Ectodermal cell (in vitro differentiated cells): ENCODE data around the gene MS4A5. TPM values are rescaled to one million over a fixed set of nuclear protein-coding genes. Genes with fewer than 3 reads are reported as not detected.

Source experiments
- H3K27ac ChIP-seq: 2 replicates; pipeline ENCODE4 v1.7.0; 2013; ENCODE audit warnings: mild to moderate bottlenecking, low read depth, low read length; ENCODE audit not compliant: insufficient read depth, poor library complexity, severe bottlenecking
- H3K27me3 ChIP-seq: 2 replicates; pipeline ENCODE4 v1.7.0; 2013; ENCODE audit warnings: mild to moderate bottlenecking, low read length; ENCODE audit not compliant: insufficient read depth, control insufficient read depth, poor library complexity, severe bottlenecking
- H3K36me3 ChIP-seq: one replicate; pipeline ENCODE4 v1.7.0; 2013; ENCODE audit warnings: low read length; ENCODE audit not compliant: control insufficient read depth, insufficient read depth
- H3K4me1 ChIP-seq: one replicate; pipeline ENCODE4 v1.7.0; 2013; ENCODE audit warnings: low read length; ENCODE audit not compliant: control insufficient read depth, insufficient read depth
- H3K4me3 ChIP-seq: 2 replicates; pipeline ENCODE4 v1.7.0; 2013; ENCODE audit warnings: low read depth, low read length, control low read depth; ENCODE audit not compliant: insufficient read depth
- H3K9me3 ChIP-seq: 2 replicates; pipeline ENCODE4 v1.7.0; 2013; ENCODE audit warnings: mild to moderate bottlenecking, low read length, moderate library complexity; ENCODE audit not compliant: control insufficient read depth
- WGBS, 2 experiments: methylation state at CpG; one replicate each; pipeline ENCODE4 v1.1.7; 2013; ENCODE audit warnings: missing lambda C conversion rate in 2 of 2; 5-methylcytosine and 5-hydroxymethylcytosine counted together
- polyA plus RNA-seq, 4 experiments: library from polyadenylated mRNA; stranded (reverse); fragments of 50-300 nt; gene quantifications; one replicate each; pipeline ENCODE4 v1.2.3, GENCODE V29; 2013

The MS4A5 gene
- not detected for polyA plus RNA-seq (2013, experiment 1 of 4)
- polyA plus RNA-seq (2013, experiment 2 of 4), result not detected
- polyA plus RNA-seq (2013, experiment 3 of 4), result not detected
- not detected for polyA plus RNA-seq (2013, experiment 4 of 4)

- Histone ChIP-seq H3K27ac (no peak within 1 kb of the TSS), H3K9me3 (no peaks in the 10 kb centered on the region), H3K4me3 (no peak within 1 kb of the TSS), H3K27me3 (no peaks in the 10 kb centered on the region), H3K4me1 (no peaks in the 10 kb centered on the region), H3K36me3 (no peaks in the 10 kb centered on the region)
- WGBS, 2 experiments, result 82 to 100% methylated on average over 5 of the region's 5 CpGs
These were observed at the start of gene MS4A5 for GRCh38 chr11:60429272-60429671. Gene MS4A5, plus strand, starts transcription at chr11:60429572. Its CDS starts 103 bp downstream, at chr11:60429675.

- Histone ChIP-seq H3K4me3 (no peak overlapping the region), H3K36me3 (no peaks in the 10 kb centered on the region), H3K27me3 (no peaks in the 10 kb centered on the region), H3K9me3 (no peaks in the 10 kb centered on the region), H3K27ac (no peak overlapping the region), H3K4me1 (no peaks in the 10 kb centered on the region)
- 76 to 80% methylated on average over 5 of the region's 5 CpGs for WGBS, 2 experiments
These were observed 40.0 kb upstream of the MS4A5 start for GRCh38 chr11:60389279-60389910.

- Histone ChIP-seq H3K4me3 (no peak overlapping the region), H3K36me3 (no peaks in the 10 kb centered on the region), H3K27ac (no peak overlapping the region), H3K9me3 (no peaks in the 10 kb centered on the region), H3K4me1 (no peaks in the 10 kb centered on the region), H3K27me3 (no peaks in the 10 kb centered on the region)
These were observed 39.0 kb upstream of the MS4A5 start for GRCh38 chr11:60390419-60390818.

GRCh38 chr11:60392361-60392760 lies 37.0 kb upstream of the MS4A5 start:
- no peak overlapping the region for H3K4me3 ChIP-seq
- H3K27me3 ChIP-seq, result no peaks in the 10 kb centered on the region
- H3K4me1 ChIP-seq, result no peaks in the 10 kb centered on the region
- H3K27ac ChIP-seq, result no peak overlapping the region
- no peaks in the 10 kb centered on the region for H3K36me3 ChIP-seq
- WGBS, 2 experiments, result 90 to 96% methylated on average over 2 of the region's 2 CpGs
- H3K9me3 ChIP-seq, result no peaks in the 10 kb centered on the region

- H3K4me1 ChIP-seq, result no peaks in the 10 kb centered on the region
- no peak overlapping the region for H3K27ac ChIP-seq
- H3K27me3 ChIP-seq, result no peaks in the 10 kb centered on the region
- WGBS, 2 experiments, result 95 to 96% methylated on average over 4 to 5 of the region's 5 CpGs
- no peaks in the 10 kb centered on the region for H3K36me3 ChIP-seq
- no peaks in the 10 kb centered on the region for H3K9me3 ChIP-seq
- no peak overlapping the region for H3K4me3 ChIP-seq
These were observed 36.4 kb upstream of the MS4A5 start for GRCh38 chr11:60393016-60393415.

GRCh38 chr11:60394666-60395380 lies 34.5 kb upstream of the MS4A5 start:
- Histone ChIP-seq H3K9me3 (no peaks in the 10 kb centered on the region), H3K4me3 (no peak overlapping the region), H3K36me3 (no peaks in the 10 kb centered on the region), H3K4me1 (no peaks in the 10 kb centered on the region), H3K27me3 (no peaks in the 10 kb centered on the region), H3K27ac (no peak overlapping the region)
- WGBS, 2 experiments, result 92 to 93% methylated on average over 6 of the region's 7 CpGs

- Histone ChIP-seq H3K27ac (no peak within 1 kb of the TSS), H3K4me3 (no peak within 1 kb of the TSS), H3K9me3 (no peaks in the 10 kb centered on the region), H3K4me1 (no peaks in the 10 kb centered on the region), H3K36me3 (no peaks in the 10 kb centered on the region), H3K27me3 (no peaks in the 10 kb centered on the region)
- WGBS, 2 experiments, result 90% methylated on average over 3 of the region's 3 CpGs
These were observed 33.0 kb upstream of the MS4A5 start, which contains the start of gene MS4A14 for GRCh38 chr11:60396382-60396781. Gene MS4A14, plus strand, starts transcription at chr11:60396459. Its CDS starts 120 bp downstream, at chr11:60396579.

GRCh38 chr11:60396799-60397198 lies 32.6 kb upstream of the MS4A5 start:
- Histone ChIP-seq H3K4me3 (no peak overlapping the region), H3K9me3 (no peaks in the 10 kb centered on the region), H3K27ac (no peak overlapping the region), H3K27me3 (no peaks in the 10 kb centered on the region), H3K36me3 (no peaks in the 10 kb centered on the region), H3K4me1 (no peaks in the 10 kb centered on the region)
- 30 to 38% methylated on average over 1 of the region's 1 CpG for WGBS, 2 experiments

GRCh38 chr11:60420015-60420414 lies 9.4 kb upstream of the MS4A5 start:
- H3K4me3 ChIP-seq, result no peak overlapping the region
- no peak overlapping the region for H3K27ac ChIP-seq
- no peaks in the 10 kb centered on the region for H3K36me3 ChIP-seq
- no peaks in the 10 kb centered on the region for H3K4me1 ChIP-seq
- no peaks in the 10 kb centered on the region for H3K27me3 ChIP-seq
- H3K9me3 ChIP-seq, result no peaks in the 10 kb centered on the region
- WGBS, 2 experiments, result 42 to 48% methylated on average over 2 of the region's 2 CpGs

- WGBS, 2 experiments, result 75 to 100% methylated on average over 1 of the region's 1 CpG
- Histone ChIP-seq H3K4me3 (no peak overlapping the region), H3K27me3 (no peaks in the 10 kb centered on the region), H3K9me3 (no peaks in the 10 kb centered on the region), H3K36me3 (no peaks in the 10 kb centered on the region), H3K27ac (no peak overlapping the region), H3K4me1 (no peaks in the 10 kb centered on the region)
These were observed 6.8 kb upstream of the MS4A5 start for GRCh38 chr11:60422609-60423008.
